Esophagus squamous epithelium (tissue), 4 donors: ENCODE results near the gene ATP8B3.

Experiments used
- POLR2A ChIP-seq, 4 donors: fragments of 450-650 bp; IDR thresholded peaks; one replicate each; pipeline ENCODE4 v1.6.1; 2017; ENCODE audit warnings: antibody characterized with exemption in 4 of 4, mild to moderate bottlenecking in 4 of 4, moderate library complexity in 3 of 4
- TF ChIP-seq, protein P1 (sequence below), 6 experiments: fragments of 450-650 bp in 4 of 6; fragments of 200-600 bp in 2 of 6; sonication (generic) in 2 of 6; IDR thresholded peaks; one replicate each; pipeline ENCODE4 v1.5.1; 2016 to 2019; ENCODE audit warnings: antibody characterized with exemption in 6 of 6, mild to moderate bottlenecking in 4 of 6, moderate library complexity in 4 of 6

DNA sequence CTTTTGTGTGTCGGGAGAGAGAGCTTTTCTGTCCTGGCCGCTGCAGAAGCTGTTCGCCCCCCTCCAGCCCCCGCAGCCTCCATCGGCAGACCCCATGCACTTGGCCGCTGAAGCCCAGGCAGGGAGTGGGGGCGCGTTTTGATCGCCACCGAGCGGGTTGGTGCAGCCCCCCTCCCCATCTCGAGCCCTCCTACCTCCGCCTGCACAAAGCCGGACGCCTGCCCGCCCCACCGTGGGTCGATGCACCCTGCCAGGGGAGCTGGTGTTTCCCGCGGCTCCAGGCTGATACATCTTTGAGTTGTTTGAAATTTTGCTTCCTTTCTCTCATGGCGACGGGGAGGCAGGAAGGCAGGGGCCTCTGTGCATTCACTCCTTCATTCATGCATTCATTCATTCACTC is 75.1 kb downstream of the ATP8B3 start:
- TF ChIP-seq, protein P1, sequence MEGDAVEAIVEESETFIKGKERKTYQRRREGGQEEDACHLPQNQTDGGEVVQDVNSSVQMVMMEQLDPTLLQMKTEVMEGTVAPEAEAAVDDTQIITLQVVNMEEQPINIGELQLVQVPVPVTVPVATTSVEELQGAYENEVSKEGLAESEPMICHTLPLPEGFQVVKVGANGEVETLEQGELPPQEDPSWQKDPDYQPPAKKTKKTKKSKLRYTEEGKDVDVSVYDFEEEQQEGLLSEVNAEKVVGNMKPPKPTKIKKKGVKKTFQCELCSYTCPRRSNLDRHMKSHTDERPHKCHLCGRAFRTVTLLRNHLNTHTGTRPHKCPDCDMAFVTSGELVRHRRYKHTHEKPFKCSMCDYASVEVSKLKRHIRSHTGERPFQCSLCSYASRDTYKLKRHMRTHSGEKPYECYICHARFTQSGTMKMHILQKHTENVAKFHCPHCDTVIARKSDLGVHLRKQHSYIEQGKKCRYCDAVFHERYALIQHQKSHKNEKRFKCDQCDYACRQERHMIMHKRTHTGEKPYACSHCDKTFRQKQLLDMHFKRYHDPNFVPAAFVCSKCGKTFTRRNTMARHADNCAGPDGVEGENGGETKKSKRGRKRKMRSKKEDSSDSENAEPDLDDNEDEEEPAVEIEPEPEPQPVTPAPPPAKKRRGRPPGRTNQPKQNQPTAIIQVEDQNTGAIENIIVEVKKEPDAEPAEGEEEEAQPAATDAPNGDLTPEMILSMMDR (IDR thresholded peaks at IDR 0.05), result no peak
- TF ChIP-seq POLR2A (IDR thresholded peaks at IDR 0.05), result no peak
